A673 (cell line): ENCODE data around the gene HOXA9. TPM values are rescaled to one million over a fixed set of nuclear protein-coding genes. Genes with fewer than 3 reads are reported as not detected.

Source experiments
- BruUV-seq: library from RNA; stranded (reverse); fragments of 400-500 nt; replicated peaks from 2 replicates; lab custom pipeline; 2021; lab: Mats Ljungman, UMichigan
- CTCF ChIA-PET: fragments of 300-600 bp; sonication (Branson Sonifier 250); formaldehyde crosslinking; loops from one replicate; lab custom pipeline; 2022; ENCODE audit warnings: antibody characterized with exemption; lab: Charles Lee
- POLR2A ChIA-PET: fragments of 300-600 bp; sonication (Branson Sonifier 250); formaldehyde crosslinking; loops from one replicate; lab custom pipeline; 2022; ENCODE audit warnings: antibody characterized with exemption; ENCODE audit not compliant: low non-redundant PET; lab: Charles Lee
- DNase-seq: peaks from one replicate; pipeline ENCODE4 v3.0.0-alpha.2; 2015; ENCODE audit warnings: low spot score
- H3K27ac ChIP-seq: fragments of 200-600 bp; sonication (generic); 2 replicates; pipeline ENCODE4 v1.5.1; 2016; ENCODE audit warnings: mixed run types, low read depth, mild to moderate bottlenecking, mixed read lengths, antibody characterized with exemption, low read length; ENCODE audit not compliant: poor library complexity, severe bottlenecking
- H3K27me3 ChIP-seq: fragments of 200-600 bp; sonication (generic); replicated peaks from 2 replicates; pipeline ENCODE4 v1.6.1; 2017; ENCODE audit warnings: mixed run types, low read depth, mild to moderate bottlenecking, mixed read lengths, antibody characterized with exemption, low read length; ENCODE audit not compliant: insufficient read depth, poor library complexity
- H3K36me3 ChIP-seq: fragments of 200-600 bp; sonication (generic); 2 replicates; pipeline ENCODE4 v1.6.1; 2016; ENCODE audit warnings: mixed run types, mild to moderate bottlenecking, mixed read lengths, antibody characterized with exemption, low read length; ENCODE audit not compliant: insufficient read depth, poor library complexity, severe bottlenecking
- H3K4me1 ChIP-seq: fragments of 200-600 bp; sonication (generic); 2 replicates; pipeline ENCODE4 v1.6.1; 2017; ENCODE audit warnings: mixed run types, mild to moderate bottlenecking, mixed read lengths, antibody characterized with exemption, low read length; ENCODE audit not compliant: insufficient read depth, poor library complexity, severe bottlenecking
- H3K4me3 ChIP-seq: fragments of 200-600 bp; sonication (generic); 2 replicates; pipeline ENCODE4 v1.5.1; 2016; ENCODE audit warnings: low read depth, mixed run types, mild to moderate bottlenecking, mixed read lengths, low read length; ENCODE audit not compliant: poor library complexity, severe bottlenecking
- H3K9me3 ChIP-seq: fragments of 200-600 bp; sonication (generic); 2 replicates; pipeline ENCODE4 v1.6.1; 2016; ENCODE audit warnings: mixed run types, low read depth, mild to moderate bottlenecking, mixed read lengths, antibody characterized with exemption, low read length; ENCODE audit not compliant: poor library complexity, severe bottlenecking
- CTCF ChIP-seq: fragments of 300-800, 200-600 bp; sonication (generic); conservative IDR thresholded peaks from 2 replicates; pipeline ENCODE4 v1.5.1; 2017; ENCODE audit warnings: low read depth, mild to moderate bottlenecking, antibody characterized with exemption, low read length, moderate library complexity, mixed read lengths
- EZH2 ChIP-seq: fragments of 200-600 bp; sonication (generic); IDR thresholded peaks from 2 replicates; pipeline ENCODE4 v1.6.1; 2017; ENCODE audit warnings: borderline replicate concordance, low read depth, mild to moderate bottlenecking, mixed read lengths, antibody characterized with exemption, low read length; ENCODE audit not compliant: poor library complexity, severe bottlenecking
- intact Hi-C: fragments of 100-400 bp; cut with micrococcal nuclease; formaldehyde crosslinking; loops from one replicate; pipeline ENCODE4 v1.10.0; 2022; ENCODE audit not compliant: unreplicated experiment
- total RNA-seq: library from RNA; stranded (reverse); gene quantifications from 2 replicates; pipeline ENCODE4 v1.2.3, GENCODE V29; 2021

Gene HOXA9
- total RNA-seq, 1 experiment from 2014 or later: not detected

DNA sequence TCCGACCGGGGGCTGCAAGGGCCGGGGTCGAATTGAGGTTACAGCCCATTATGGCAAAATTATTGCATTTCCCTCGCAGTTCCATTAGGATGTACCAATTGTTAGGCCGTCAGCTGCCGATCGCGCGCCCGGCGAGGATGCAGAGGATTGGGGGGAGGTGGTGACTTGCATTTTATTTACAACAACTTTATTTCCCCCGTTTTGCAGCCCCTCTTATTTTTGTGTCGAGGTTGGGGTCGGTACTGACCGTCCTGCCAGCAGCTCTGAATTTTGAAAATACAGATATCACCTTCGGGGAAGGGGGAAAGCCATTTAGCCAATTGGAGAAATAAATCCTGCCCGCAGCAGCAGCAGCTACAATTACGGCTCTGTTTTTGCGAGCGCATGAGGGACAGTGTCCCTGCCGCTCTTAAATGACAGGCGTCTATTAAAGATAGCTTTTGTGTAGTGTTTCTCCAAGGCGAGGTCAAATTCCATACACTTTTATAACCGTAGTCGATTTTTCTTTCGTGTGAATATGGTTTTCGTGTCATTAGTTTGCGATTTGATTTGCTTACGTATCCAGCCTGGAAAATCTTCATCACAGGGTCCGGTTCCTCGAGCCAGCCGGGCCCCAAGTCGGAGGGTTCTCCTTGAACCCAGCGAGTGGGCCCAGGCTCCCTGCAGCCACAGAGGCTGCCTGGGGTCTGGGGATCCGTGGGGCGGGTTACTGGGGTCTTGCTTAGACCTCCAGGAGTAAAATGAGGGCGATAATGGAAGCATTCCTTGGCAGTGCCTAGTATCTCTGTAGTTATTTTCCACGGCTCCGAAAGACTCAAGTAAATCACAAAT lies 21.2 kb downstream of the HOXA9 start:
- ChIA-PET POLR2A (no interaction called here), CTCF (interaction anchor here (1.6 kb wide), 1 partner anchor 17 kb away, joined by 5 read pairs; no protein-coding TSS in a partner anchor)
- BruUV-seq: no TSS peak
- H3K27ac ChIP-seq: no peak overlapping the region
- DNase-seq: no peak
- H3K9me3 ChIP-seq: no peaks in the 10 kb centered on the region
- H3K4me1 ChIP-seq: peaks cover 18% of the 10 kb centered on the region
- intact Hi-C loops: loop anchor here (5.0 kb wide), 1 partner anchor 1272 kb away; no protein-coding TSS in a partner anchor
- H3K27me3 ChIP-seq: peaks cover 100% of the 10 kb centered on the region
- H3K36me3 ChIP-seq: no peaks in the 10 kb centered on the region
- peak overlapping the region; percentile 30 for H3K4me3 ChIP-seq
- TF ChIP-seq EZH2 (no peak), CTCF (0 out of 2 replicates have a peak, but pooled peaks have one; percentile 3)

DNA sequence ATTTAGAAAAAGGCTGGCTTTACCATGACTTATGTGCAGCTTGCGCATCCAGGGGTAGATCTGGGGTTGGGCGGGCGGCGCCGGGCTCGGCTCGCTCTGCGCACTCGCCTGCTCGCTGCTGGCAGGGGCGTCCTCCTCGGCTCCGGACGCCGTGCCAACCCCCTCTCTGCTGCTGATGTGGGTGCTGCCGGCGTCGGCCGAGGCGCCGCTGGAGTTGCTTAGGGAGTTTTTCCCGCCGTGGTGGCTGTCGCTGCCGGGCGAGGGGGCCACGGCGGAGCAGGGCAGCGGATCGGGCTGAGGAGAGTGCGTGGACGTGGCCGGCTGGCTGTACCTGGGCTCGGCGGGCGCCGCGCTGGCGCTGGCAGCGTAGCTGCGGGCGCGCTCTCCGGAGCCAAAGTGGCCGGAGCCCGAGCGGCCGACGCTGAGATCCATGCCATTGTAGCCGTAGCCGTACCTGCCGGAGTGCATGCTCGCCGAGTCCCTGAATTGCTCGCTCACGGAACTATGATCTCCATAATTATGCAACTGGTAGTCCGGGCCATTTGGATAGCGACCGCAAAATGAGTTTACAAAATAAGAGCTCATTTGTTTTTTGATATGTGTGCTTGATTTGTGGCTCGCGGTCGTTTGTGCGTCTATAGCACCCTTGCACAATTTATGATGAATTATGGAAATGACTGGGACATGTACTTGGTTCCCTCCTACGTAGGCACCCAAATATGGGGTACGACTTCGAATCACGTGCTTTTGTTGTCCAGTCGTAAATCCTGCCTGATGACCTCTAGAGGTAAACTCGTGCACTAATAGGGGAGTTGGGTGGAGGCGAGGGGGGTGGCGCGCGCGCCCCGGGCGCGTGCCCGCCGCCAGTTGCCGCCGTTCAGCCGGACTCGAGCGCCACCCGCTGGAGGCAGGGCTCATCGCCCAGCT lies 22.1 kb downstream of the HOXA9 start, which contains the start of gene HOXA5:
TSS of gene HOXA5 (minus strand) at position 659 of the 927 bp plus-strand sequence. CDS start at position 585, 74 bp downstream.
- peaks cover 16% of the 10 kb centered on the region for H3K4me1 ChIP-seq
- TF ChIP-seq CTCF (peak; percentile 72), EZH2 (peak; percentile 72)
- intact Hi-C loops: loop anchor here (5.0 kb wide), 1 partner anchor 1271 kb away; no protein-coding TSS in a partner anchor
- H3K36me3 ChIP-seq: no peaks in the 10 kb centered on the region
- POLR2A ChIA-PET: no interaction called here
- peak; percentile 44 for DNase-seq
- H3K27me3 ChIP-seq: peaks cover 100% of the 10 kb centered on the region
- H3K27ac ChIP-seq: no peak within 1 kb of the TSS
- BruUV-seq: no TSS peak
- peak within 1 kb of the TSS; percentile 30 for H3K4me3 ChIP-seq
- CTCF ChIA-PET: interaction anchor here (1.6 kb wide), 1 partner anchor 18 kb away, joined by 5 read pairs; no protein-coding TSS in a partner anchor
- H3K9me3 ChIP-seq: no peaks in the 10 kb centered on the region

GRCh38 chr7:27142580-27143022 lies 22.7 kb downstream of the HOXA9 start:
- Histone ChIP-seq H3K27ac (no peak overlapping the region), H3K4me3 (no peak overlapping the region), H3K4me1 (peaks cover 13% of the 10 kb centered on the region), H3K27me3 (peaks cover 100% of the 10 kb centered on the region), H3K36me3 (no peaks in the 10 kb centered on the region), H3K9me3 (no peaks in the 10 kb centered on the region)
- intact Hi-C loops: loop anchor here (5.0 kb wide), 1 partner anchor 1270 kb away; no protein-coding TSS in a partner anchor
- ChIA-PET POLR2A (no interaction called here), CTCF (no interaction called here)
- BruUV-seq: no TSS peak
- no peak for DNase-seq
- TF ChIP-seq EZH2 (peak; percentile 84), CTCF (no peak)
